ENCODE measurements around the gene ABLIM1.

DNA sequence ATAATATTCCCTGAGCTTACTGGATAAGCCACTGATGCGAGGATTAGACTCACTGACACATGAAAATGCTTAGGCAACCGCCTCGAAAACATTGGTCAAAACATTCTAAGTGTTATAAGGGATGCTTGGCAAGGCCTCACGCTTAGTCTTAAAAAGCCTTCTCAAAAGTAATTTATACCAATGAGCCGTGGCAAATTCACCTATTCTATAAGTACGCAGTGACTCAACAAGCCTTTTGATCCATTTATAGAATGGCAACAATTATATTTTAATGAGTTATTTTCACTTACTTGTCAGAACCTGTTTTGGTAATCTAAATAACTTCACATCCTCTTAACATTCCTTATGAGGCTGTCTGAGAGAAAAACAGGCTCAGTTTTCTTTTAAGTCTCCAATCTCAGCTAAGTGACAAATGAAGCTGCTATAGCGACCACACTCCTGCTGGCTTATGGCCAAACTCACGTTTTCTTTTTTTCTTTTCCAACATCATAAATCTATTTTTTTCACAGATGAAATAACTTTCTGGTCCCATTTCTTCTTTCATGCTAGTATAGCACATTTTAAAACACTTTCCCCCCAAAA is 132.6 kb downstream of the ABLIM1 start:
- TF ChIP-seq, protein P1, sequence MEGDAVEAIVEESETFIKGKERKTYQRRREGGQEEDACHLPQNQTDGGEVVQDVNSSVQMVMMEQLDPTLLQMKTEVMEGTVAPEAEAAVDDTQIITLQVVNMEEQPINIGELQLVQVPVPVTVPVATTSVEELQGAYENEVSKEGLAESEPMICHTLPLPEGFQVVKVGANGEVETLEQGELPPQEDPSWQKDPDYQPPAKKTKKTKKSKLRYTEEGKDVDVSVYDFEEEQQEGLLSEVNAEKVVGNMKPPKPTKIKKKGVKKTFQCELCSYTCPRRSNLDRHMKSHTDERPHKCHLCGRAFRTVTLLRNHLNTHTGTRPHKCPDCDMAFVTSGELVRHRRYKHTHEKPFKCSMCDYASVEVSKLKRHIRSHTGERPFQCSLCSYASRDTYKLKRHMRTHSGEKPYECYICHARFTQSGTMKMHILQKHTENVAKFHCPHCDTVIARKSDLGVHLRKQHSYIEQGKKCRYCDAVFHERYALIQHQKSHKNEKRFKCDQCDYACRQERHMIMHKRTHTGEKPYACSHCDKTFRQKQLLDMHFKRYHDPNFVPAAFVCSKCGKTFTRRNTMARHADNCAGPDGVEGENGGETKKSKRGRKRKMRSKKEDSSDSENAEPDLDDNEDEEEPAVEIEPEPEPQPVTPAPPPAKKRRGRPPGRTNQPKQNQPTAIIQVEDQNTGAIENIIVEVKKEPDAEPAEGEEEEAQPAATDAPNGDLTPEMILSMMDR (IDR thresholded peaks at IDR 0.05), result no peak
- TF ChIP-seq POLR2A (IDR thresholded peaks at IDR 0.05) (no peak), POLR2AphosphoS5 (IDR thresholded peaks at IDR 0.05) (peak; percentile 51), EP300 (IDR thresholded peaks at IDR 0.05) (no peak)
